ENCODE measurements around the gene ZSWIM5.
A peak's percentile ranks its signal among the peaks of the same experiment; 100 is the strongest.
"Not testable (repeated sequence)": the region's sequence is repeated elsewhere in the genome, so short reads cannot be mapped to it uniquely, and the experiment has no call there.

Gene ZSWIM5

GRCh38 chr1:45103534-45103933 lies 102.9 kb downstream of the ZSWIM5 start:
- no peak for TF ChIP-seq CTCF (conservative IDR thresholded peaks at IDR 0.05; ENCODE audit: control insufficient read depth, insufficient read depth, low read depth, low read length)
- no peak for DNase-seq (ENCODE audit: low read depth)
- H3K4me3 ChIP-seq (ENCODE audit: control insufficient read depth, low read depth, low read length): no peak overlapping the region

GRCh38 chr1:45101947-45102346 lies 104.5 kb downstream of the ZSWIM5 start:
- TF ChIP-seq CTCF (conservative IDR thresholded peaks at IDR 0.05; ENCODE audit: control insufficient read depth, insufficient read depth, low read depth, low read length): no peak
- H3K4me3 ChIP-seq (ENCODE audit: control insufficient read depth, low read depth, low read length): no peak overlapping the region
- no peak for DNase-seq (ENCODE audit: low read depth)

- DNase-seq (ENCODE audit: low read depth); H3K4me3 ChIP-seq (ENCODE audit: control insufficient read depth, low read depth, low read length): not testable (repeated sequence)
These were observed 104.9 kb downstream of the ZSWIM5 start for GRCh38 chr1:45101528-45101927.

- DNase-seq (ENCODE audit: low read depth): peak; percentile 29
- no peak overlapping the region for H3K4me3 ChIP-seq (ENCODE audit: control insufficient read depth, low read depth, low read length)
- no peak for TF ChIP-seq CTCF (conservative IDR thresholded peaks at IDR 0.05; ENCODE audit: control insufficient read depth, insufficient read depth, low read depth, low read length)
These were observed 108.5 kb downstream of the ZSWIM5 start for GRCh38 chr1:45097944-45098343.

GRCh38 chr1:45097079-45097478 lies 109.3 kb downstream of the ZSWIM5 start:
- TF ChIP-seq CTCF (conservative IDR thresholded peaks at IDR 0.05; ENCODE audit: control insufficient read depth, insufficient read depth, low read depth, low read length): no peak
- DNase-seq (ENCODE audit: low read depth): no peak
- H3K4me3 ChIP-seq (ENCODE audit: control insufficient read depth, low read depth, low read length): no peak overlapping the region

- no peak for TF ChIP-seq CTCF (conservative IDR thresholded peaks at IDR 0.05; ENCODE audit: control insufficient read depth, insufficient read depth, low read depth, low read length)
- no peak for DNase-seq (ENCODE audit: low read depth)
- no peak overlapping the region for H3K4me3 ChIP-seq (ENCODE audit: control insufficient read depth, low read depth, low read length)
These were observed 111.0 kb downstream of the ZSWIM5 start for GRCh38 chr1:45095450-45095849.

GRCh38 chr1:45094371-45094770 lies 112.0 kb downstream of the ZSWIM5 start:
- not testable (repeated sequence) for DNase-seq (ENCODE audit: low read depth); H3K4me3 ChIP-seq (ENCODE audit: control insufficient read depth, low read depth, low read length)

- TF ChIP-seq CTCF (conservative IDR thresholded peaks at IDR 0.05; ENCODE audit: control insufficient read depth, insufficient read depth, low read depth, low read length): no peak
- no peak overlapping the region for H3K4me3 ChIP-seq (ENCODE audit: control insufficient read depth, low read depth, low read length)
- no peak for DNase-seq (ENCODE audit: low read depth)
These were observed 113.1 kb downstream of the ZSWIM5 start for GRCh38 chr1:45093334-45093733.

Data from fibroblast of mammary gland (primary cell).